Kidney (tissue), 14 donors: ENCODE measurements around the gene UQCC2. TPM values are rescaled to one million over a fixed set of nuclear protein-coding genes. Genes with fewer than 3 reads are reported as not detected.
A peak's percentile ranks its signal among the peaks of the same experiment; 100 is the strongest.

ENCODE experiments used
- DNase-seq, 5 donors: peaks; one replicate each; pipeline ENCODE4 v3.0.0-alpha.2; 2013 to 2020
- FAIRE-seq: peaks from 2 replicates; lab custom pipeline; 2012; peaks lifted over from hg19 to GRCh38; lab: Jason Lieb, UNC
- H3K27ac ChIP-seq, 2 donors: one replicate each; pipeline ENCODE4 v1.7.0; 2013; ENCODE audit warnings: low read depth in 2 of 2, low read length in 2 of 2, inconsistent platforms in 1 of 2
- H3K27me3 ChIP-seq: one replicate; pipeline ENCODE4 v1.7.1; 2013; ENCODE audit warnings: low read length, inconsistent platforms; ENCODE audit not compliant: control insufficient read depth, insufficient read depth
- H3K36me3 ChIP-seq, 3 donors: one replicate each; pipeline versions ENCODE4 v1.7.0 to v1.7.1; 2013; ENCODE audit warnings: low read length in 3 of 3, control low read depth in 1 of 3, inconsistent platforms in 1 of 3; ENCODE audit not compliant: insufficient read depth in 3 of 3, control insufficient read depth in 2 of 3
- H3K4me1 ChIP-seq, 3 donors: one replicate each; pipeline versions ENCODE4 v1.7.0 to v1.7.1; 2013; ENCODE audit warnings: low read length in 3 of 3, inconsistent platforms in 1 of 3, low read depth in 1 of 3; ENCODE audit not compliant: control insufficient read depth in 2 of 3, insufficient read depth in 2 of 3
- H3K4me3 ChIP-seq, 3 donors: one replicate each; pipeline versions ENCODE4 v1.7.0 to v1.8.1; 2013; ENCODE audit warnings: low read length in 3 of 3, control low read depth in 1 of 3, inconsistent platforms in 1 of 3
- H3K9ac ChIP-seq, 3 donors: one replicate each; pipeline versions ENCODE4 v1.7.0 to v1.7.1; 2013; ENCODE audit warnings: low read length in 3 of 3, control low read depth in 1 of 3, inconsistent platforms in 1 of 3
- H3K9me3 ChIP-seq, 3 donors: one replicate each; pipeline versions ENCODE4 v1.7.0 to v1.7.1; 2013; ENCODE audit warnings: low read length in 3 of 3, control low read depth in 1 of 3, inconsistent platforms in 1 of 3; ENCODE audit not compliant: control insufficient read depth in 2 of 3, insufficient read depth in 1 of 3
- CTCF ChIP-seq: IDR thresholded peaks from 3 replicates; pipeline ENCODE4 v1.5.1; 2012; ENCODE audit warnings: mild to moderate bottlenecking, moderate library complexity, borderline replicate concordance; ENCODE audit not compliant: insufficient read depth; ENCODE audit errors: extremely low read depth
- intact Hi-C: fragments of 100-400 bp; cut with DNase I; formaldehyde crosslinking; loops from one replicate; pipeline ENCODE4 v1.11.1; 2022
- polyA plus RNA-seq: library from polyadenylated mRNA; stranded (reverse); fragments of 350-450 nt; fragmentation: Illumina TruSeq; extraction: RNeasy Lipid Tissue Mini Kit (QIAGEN cat#74804); gene quantifications from one replicate; pipeline ENCODE4 v1.2.3, GENCODE V29; 2014; ENCODE audit warnings: low read depth, low replicate concordance; ENCODE audit not compliant: insufficient read depth
- total RNA-seq: library from RNA; stranded (reverse); fragmentation: NEBNext Ultra II Directional; extraction: Animal tissue kit (Norgen Biotek cat#: 25700); gene quantifications from one replicate; pipeline ENCODE4 v1.2.1, GENCODE V29; 2021
- donor health status: control.
- donor health status: control.
- donor health status: control.
- donor health status: control.
- donor health status: control.
- donor health status: DM: yes; HTN: yes; CAD: no.
- donor health status: Normal renal cell carcinoma (clear cell type).

The UQCC2 gene
- total and polyA plus RNA-seq, 2 donors from 2014 or later: 39.6 to 189 TPM

- peaks cover 0 to 3% (median 0%) of the 10 kb centered on the region in 3 donors for H3K4me1 ChIP-seq
- FAIRE-seq (no peak), DNase-seq (peak in 1 of 5 donors; percentile 60)
- no peaks in the 10 kb centered on the region for H3K27me3 ChIP-seq
- no peaks in the 10 kb centered on the region for H3K9me3 ChIP-seq
- TF ChIP-seq CTCF: no peak
- no peaks in the 10 kb centered on the region for H3K36me3 ChIP-seq
- H3K27ac ChIP-seq: peak overlapping the region in 1 of 2 donors; percentile 22
- no peak overlapping the region for H3K4me3 ChIP-seq
- no peak overlapping the region for H3K9ac ChIP-seq
- intact Hi-C loops: no loop called here
Observed at GRCh38 chr6:33731751-33732282, 20.3 kb upstream of the UQCC2 start.

GRCh38 chr6:33731035-33731434 is 19.5 kb upstream of the UQCC2 start:
- intact Hi-C loops: no loop called here
- H3K4me3 ChIP-seq: no peak overlapping the region
- H3K36me3 ChIP-seq: no peaks in the 10 kb centered on the region
- TF ChIP-seq CTCF: no peak
- H3K27ac ChIP-seq: no peak overlapping the region
- H3K27me3 ChIP-seq: no peaks in the 10 kb centered on the region
- no peaks in the 10 kb centered on the region for H3K9me3 ChIP-seq
- no peak overlapping the region for H3K9ac ChIP-seq
- H3K4me1 ChIP-seq: peaks cover 0 to 3% (median 0%) of the 10 kb centered on the region in 3 donors
- FAIRE-seq: no peak
- DNase-seq: no peak

- H3K9me3 ChIP-seq: no peaks in the 10 kb centered on the region
- no peaks in the 10 kb centered on the region for H3K27me3 ChIP-seq
- no peak overlapping the region for H3K27ac ChIP-seq
- intact Hi-C loops: no loop called here
- H3K4me3 ChIP-seq: no peak overlapping the region
- no peak overlapping the region for H3K9ac ChIP-seq
- peaks cover 0 to 3% (median 0%) of the 10 kb centered on the region in 3 donors for H3K4me1 ChIP-seq
- FAIRE-seq: no peak
- no peaks in the 10 kb centered on the region for H3K36me3 ChIP-seq
- no peak for TF ChIP-seq CTCF
- no peak for DNase-seq
Observed at GRCh38 chr6:33730611-33731010, 19.1 kb upstream of the UQCC2 start.

GRCh38 chr6:33729059-33729458 is 17.6 kb upstream of the UQCC2 start:
- FAIRE-seq: no peak
- H3K27ac ChIP-seq: no peak overlapping the region
- peaks cover 0 to 3% (median 0%) of the 10 kb centered on the region in 3 donors for H3K4me1 ChIP-seq
- H3K4me3 ChIP-seq: no peak overlapping the region
- no peak overlapping the region for H3K9ac ChIP-seq
- peak in 1 of 5 donors; percentile 27 for DNase-seq
- intact Hi-C loops: no loop called here
- no peaks in the 10 kb centered on the region for H3K27me3 ChIP-seq
- H3K9me3 ChIP-seq: no peaks in the 10 kb centered on the region
- H3K36me3 ChIP-seq: no peaks in the 10 kb centered on the region
- TF ChIP-seq CTCF: no peak
